Gastroesophageal sphincter (tissue), 4 donors: ENCODE results near the gene FOXO3. TPM values are rescaled to one million over a fixed set of nuclear protein-coding genes. Genes with fewer than 3 reads are reported as not detected.
A peak's percentile ranks its signal among the peaks of the same experiment; 100 is the strongest.

Source experiments
- ATAC-seq: fragments of 150-250 bp; one replicate; pipeline ENCODE4 v1.9.1; 2016; ENCODE audit warnings: mild to moderate bottlenecking, moderate library complexity
- H3K27ac ChIP-seq, 4 donors: fragments of 200-600 bp; sonication (generic) in 3 of 4; 1 replicate in 3 of 4; 2 replicates in 1 of 4; pipeline ENCODE4 v1.5.1; 2016 to 2019
- H3K27me3 ChIP-seq: fragments of 200-600 bp; sonication (generic); one replicate; pipeline ENCODE4 v1.5.1; 2019
- H3K36me3 ChIP-seq, 2 donors: fragments of 200-600 bp; sonication (generic); one replicate each; pipeline ENCODE4 v1.5.1; 2019; ENCODE audit warnings: control low read depth in 1 of 2
- H3K4me1 ChIP-seq, 3 donors: fragments of 200-600 bp; sonication (generic); 1 replicate in 2 of 3; 2 replicates in 1 of 3; pipeline ENCODE4 v1.5.1; 2016 to 2019; ENCODE audit warnings: control low read depth in 2 of 3
- H3K4me3 ChIP-seq, 2 donors: fragments of 200-600 bp; sonication (generic); one replicate each; pipeline ENCODE4 v1.5.1; 2019; ENCODE audit warnings: mild to moderate bottlenecking in 1 of 2, moderate library complexity in 1 of 2
- H3K9me3 ChIP-seq, 3 donors: fragments of 200-600 bp; sonication (generic); one replicate each; pipeline ENCODE4 v1.5.1; 2017 to 2019; ENCODE audit warnings: control low read depth in 2 of 3
- EP300 ChIP-seq: sonication (generic); formaldehyde crosslinking; IDR thresholded peaks from one replicate; pipeline ENCODE4 v1.6.1; 2017; ENCODE audit warnings: antibody characterized with exemption, mild to moderate bottlenecking
- POLR2A ChIP-seq, 2 donors: fragments of 450-650 bp; IDR thresholded peaks; one replicate each; pipeline ENCODE4 v1.6.1; 2017; ENCODE audit warnings: antibody characterized with exemption in 2 of 2, mild to moderate bottlenecking in 2 of 2, moderate library complexity in 1 of 2
- POLR2AphosphoS5 ChIP-seq: sonication (generic); formaldehyde crosslinking; IDR thresholded peaks from one replicate; pipeline ENCODE4 v1.6.1; 2017; ENCODE audit warnings: antibody characterized with exemption
- WGBS, 2 donors: methylation state at CpG; one replicate each; pipeline ENCODE4 v1.1.5; 2018; ENCODE audit warnings: low coverage in 1 of 2; 5-methylcytosine and 5-hydroxymethylcytosine counted together
- total RNA-seq, 4 donors: library from RNA; depleted of rRNA; stranded (reverse); fragments of >200 nt; gene quantifications; one replicate each; pipeline ENCODE4 v1.1.0, GENCODE V29; 2016
- TF ChIP-seq, protein P1 (sequence below), 4 experiments: fragments of 200-600 bp in 2 of 4; fragments of 450-650 bp in 2 of 4; sonication (generic) in 1 of 4; IDR thresholded peaks; one replicate each; pipeline ENCODE4 v1.5.1; 2017 to 2019; ENCODE audit warnings: antibody characterized with exemption in 4 of 4, mild to moderate bottlenecking in 2 of 4, moderate library complexity in 2 of 4

The FOXO3 gene
- total RNA-seq, 4 donors from 2014 or later: 93.7 to 122 (median 114) TPM

- H3K9me3 ChIP-seq: no peaks in the 10 kb centered on the region
- ATAC-seq: peak; percentile 89
- no peaks in the 10 kb centered on the region for H3K36me3 ChIP-seq
- H3K27ac ChIP-seq: peak overlapping the region; percentile 86 to 100 (median 88)
- H3K4me1 ChIP-seq: peaks cover 68 to 100% (median 84%) of the 10 kb centered on the region in 3 donors
- H3K4me3 ChIP-seq: peak overlapping the region in 1 of 2 donors; percentile 17
- H3K27me3 ChIP-seq: no peaks in the 10 kb centered on the region
- WGBS, 2 donors: 0 to 10% methylated on average over 4 of the region's 6 CpGs
- TF ChIP-seq EP300 (peak; percentile 89), POLR2A (IDR thresholded peaks at IDR 0.05) (peak in 1 of 2 donors; percentile 22), POLR2AphosphoS5 (peak; percentile 99)
- TF ChIP-seq, protein P1, sequence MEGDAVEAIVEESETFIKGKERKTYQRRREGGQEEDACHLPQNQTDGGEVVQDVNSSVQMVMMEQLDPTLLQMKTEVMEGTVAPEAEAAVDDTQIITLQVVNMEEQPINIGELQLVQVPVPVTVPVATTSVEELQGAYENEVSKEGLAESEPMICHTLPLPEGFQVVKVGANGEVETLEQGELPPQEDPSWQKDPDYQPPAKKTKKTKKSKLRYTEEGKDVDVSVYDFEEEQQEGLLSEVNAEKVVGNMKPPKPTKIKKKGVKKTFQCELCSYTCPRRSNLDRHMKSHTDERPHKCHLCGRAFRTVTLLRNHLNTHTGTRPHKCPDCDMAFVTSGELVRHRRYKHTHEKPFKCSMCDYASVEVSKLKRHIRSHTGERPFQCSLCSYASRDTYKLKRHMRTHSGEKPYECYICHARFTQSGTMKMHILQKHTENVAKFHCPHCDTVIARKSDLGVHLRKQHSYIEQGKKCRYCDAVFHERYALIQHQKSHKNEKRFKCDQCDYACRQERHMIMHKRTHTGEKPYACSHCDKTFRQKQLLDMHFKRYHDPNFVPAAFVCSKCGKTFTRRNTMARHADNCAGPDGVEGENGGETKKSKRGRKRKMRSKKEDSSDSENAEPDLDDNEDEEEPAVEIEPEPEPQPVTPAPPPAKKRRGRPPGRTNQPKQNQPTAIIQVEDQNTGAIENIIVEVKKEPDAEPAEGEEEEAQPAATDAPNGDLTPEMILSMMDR (IDR thresholded peaks at IDR 0.05): no peak
Observed at GRCh38 chr6:108589244-108589791, 28.6 kb downstream of the FOXO3 start.

DNA sequence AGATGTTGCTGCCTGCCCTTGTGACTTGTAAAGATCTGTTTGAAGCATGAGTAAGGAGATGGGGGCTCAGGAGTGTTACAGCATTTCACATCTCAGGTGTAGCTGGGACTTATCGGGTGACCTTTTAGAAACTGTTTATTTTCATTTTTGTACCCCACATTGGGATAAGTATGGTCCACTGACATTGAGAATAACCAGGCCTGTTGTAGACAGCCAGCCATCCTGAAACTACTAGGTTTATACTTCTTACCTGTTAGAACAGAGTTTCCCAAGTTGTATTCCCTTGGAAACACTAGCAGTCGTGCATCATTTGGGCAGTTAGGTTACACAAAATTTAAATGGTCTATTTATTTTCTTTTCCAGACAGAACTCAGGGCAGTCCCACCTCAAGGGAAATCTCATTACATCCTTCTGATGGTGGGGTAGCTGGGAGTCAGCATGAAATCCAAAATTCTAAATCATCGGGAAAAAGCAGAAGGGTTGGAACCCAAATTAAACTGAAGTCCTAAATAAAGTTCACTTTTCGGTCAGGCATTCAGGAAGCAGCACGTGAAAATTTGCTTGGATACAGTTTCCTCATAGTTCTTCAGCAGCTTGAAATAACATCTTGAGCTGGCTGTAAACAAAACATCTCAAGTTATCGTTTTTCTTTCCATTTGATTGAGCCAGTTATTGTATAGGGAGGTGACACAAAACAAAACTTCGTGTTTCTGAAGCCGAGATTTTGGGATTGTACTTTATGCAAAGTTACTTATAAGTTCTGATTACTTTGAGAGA, 30.5 kb downstream of the FOXO3 start:
- Histone ChIP-seq H3K36me3 (no peaks in the 10 kb centered on the region), H3K9me3 (no peaks in the 10 kb centered on the region), H3K4me1 (peaks cover 73 to 99% (median 77%) of the 10 kb centered on the region in 3 donors), H3K27ac (peak overlapping the region; percentile 86 to 100 (median 88)), H3K4me3 (no peak overlapping the region), H3K27me3 (no peaks in the 10 kb centered on the region)
- WGBS, 2 donors: 16 to 20% methylated on average over 7 to 8 of the region's 8 CpGs
- no peak for ATAC-seq
- no peak for TF ChIP-seq EP300
- TF ChIP-seq POLR2A (IDR thresholded peaks at IDR 0.05): no peak
- no peak for TF ChIP-seq POLR2AphosphoS5
- TF ChIP-seq, protein P1 (IDR thresholded peaks at IDR 0.05): no peak

GRCh38 chr6:108592371-108593337, 31.9 kb downstream of the FOXO3 start:
- no peak overlapping the region for H3K4me3 ChIP-seq
- WGBS, 2 donors: 39 to 45% methylated on average over 9 to 10 of the region's 10 CpGs

GRCh38 chr6:108594151-108594550, 33.4 kb downstream of the FOXO3 start:
- 27 to 31% methylated on average over 1 of the region's 1 CpG for WGBS, 2 donors
- no peaks in the 10 kb centered on the region for H3K36me3 ChIP-seq
- no peak for ATAC-seq
- H3K4me3 ChIP-seq: no peak overlapping the region
- H3K27ac ChIP-seq: peak overlapping the region; percentile 63 to 100 (median 86)
- peaks cover 77 to 99% (median 79%) of the 10 kb centered on the region in 3 donors for H3K4me1 ChIP-seq
- H3K9me3 ChIP-seq: no peaks in the 10 kb centered on the region
- no peaks in the 10 kb centered on the region for H3K27me3 ChIP-seq
- TF ChIP-seq EP300 (no peak), POLR2AphosphoS5 (no peak), POLR2A (IDR thresholded peaks at IDR 0.05) (no peak)
- TF ChIP-seq, protein P1 (IDR thresholded peaks at IDR 0.05): no peak

More at GRCh38 chr6:108592371-108593337, 31.9 kb downstream of the FOXO3 start:
- Histone ChIP-seq H3K4me1 (peaks cover 74 to 99% (median 78%) of the 10 kb centered on the region in 3 donors), H3K27me3 (no peaks in the 10 kb centered on the region), H3K9me3 (no peaks in the 10 kb centered on the region), H3K36me3 (no peaks in the 10 kb centered on the region), H3K27ac (peak overlapping the region; percentile 86 to 100 (median 88))
- peak; percentile 74 for ATAC-seq
- peak; percentile 97 for TF ChIP-seq POLR2AphosphoS5
- TF ChIP-seq, protein P1 (IDR thresholded peaks at IDR 0.05): no peak
- TF ChIP-seq EP300: peak; percentile 75
- TF ChIP-seq POLR2A (IDR thresholded peaks at IDR 0.05): no peak
